CD14-positive monocyte (primary cell): ENCODE results near the gene DESI2. TPM values are rescaled to one million over a fixed set of nuclear protein-coding genes. Genes with fewer than 3 reads are reported as not detected.

Experiments used
- DNase-seq, 3 donors: peaks; one replicate each; pipeline ENCODE4 v3.0.0-alpha.2; 2011 to 2022
- H2AFZ ChIP-seq: 2 replicates; pipeline ENCODE4 v1.6.0; 2012; ENCODE audit warnings: mild to moderate bottlenecking, low read depth, low read length, inconsistent platforms; ENCODE audit not compliant: insufficient read depth, poor library complexity, severe bottlenecking
- H3K27ac ChIP-seq, 2 donors: 1 replicate in 1 of 2; 2 replicates in 1 of 2; pipeline ENCODE4 v1.5.1; 2012 to 2013; ENCODE audit warnings: low read length in 2 of 2, control low read depth in 1 of 2, inconsistent platforms in 1 of 2, low read depth in 1 of 2, mild to moderate bottlenecking in 1 of 2
- H3K27me3 ChIP-seq, 2 donors: one replicate each; pipeline versions ENCODE4 v1.6.0 to v1.6.1; 2011 to 2013; ENCODE audit warnings: low read length in 2 of 2; ENCODE audit not compliant: control insufficient read depth in 2 of 2, insufficient read depth in 2 of 2
- H3K36me3 ChIP-seq, 2 donors: replicated peaks in 1 of 2; 1 replicate in 1 of 2; 2 replicates in 1 of 2; pipeline versions ENCODE4 v1.5.1 to v1.6.1; 2012 to 2013; ENCODE audit warnings: low read length in 2 of 2, control low read depth in 1 of 2, inconsistent platforms in 1 of 2, mild to moderate bottlenecking in 1 of 2; ENCODE audit not compliant: insufficient read depth in 2 of 2, control insufficient read depth in 1 of 2
- H3K4me1 ChIP-seq, 2 donors: 1 replicate in 1 of 2; 2 replicates in 1 of 2; pipeline versions ENCODE4 v1.5.1 to v1.6.1; 2012 to 2013; ENCODE audit warnings: low read length in 2 of 2, control low read depth in 1 of 2, inconsistent platforms in 1 of 2, mild to moderate bottlenecking in 1 of 2, moderate library complexity in 1 of 2; ENCODE audit not compliant: insufficient read depth in 2 of 2, control insufficient read depth in 1 of 2
- H3K4me2 ChIP-seq: replicated peaks from 2 replicates; pipeline ENCODE3; 2012; ENCODE audit warnings: low read length, moderate library complexity, mild to moderate bottlenecking; ENCODE audit not compliant: poor library complexity, severe bottlenecking; ENCODE audit errors: extremely low read depth
- H3K4me3 ChIP-seq, 3 experiments: fragments of 200-600 bp in 1 of 3; sonication (generic) in 1 of 3; replicated peaks in 1 of 3; 1 replicate in 2 of 3; 2 replicates in 1 of 3; pipeline ENCODE4 v1.5.1; 2011 to 2013; ENCODE audit warnings: low read length in 3 of 3, mild to moderate bottlenecking in 3 of 3, control low read depth in 2 of 3, low read depth in 2 of 3, inconsistent platforms in 1 of 3, moderate library complexity in 1 of 3
- H3K79me2 ChIP-seq: 2 replicates; pipeline ENCODE4 v1.6.0; 2012; ENCODE audit warnings: mild to moderate bottlenecking, control low read depth, inconsistent platforms, low read length, moderate library complexity; ENCODE audit not compliant: insufficient read depth
- H3K9ac ChIP-seq: 2 replicates; pipeline ENCODE4 v1.6.0; 2017; ENCODE audit warnings: low read length, mild to moderate bottlenecking; ENCODE audit not compliant: insufficient read depth, poor library complexity, severe bottlenecking
- H3K9me3 ChIP-seq, 2 donors: replicated peaks in 1 of 2; 1 replicate in 1 of 2; 2 replicates in 1 of 2; pipeline versions ENCODE4 v1.5.1 to v1.6.1; 2012 to 2013; ENCODE audit warnings: low read length in 2 of 2, control low read depth in 1 of 2; ENCODE audit not compliant: control insufficient read depth in 1 of 2, insufficient read depth in 1 of 2
- H4K20me1 ChIP-seq: 2 replicates; pipeline ENCODE4 v1.6.0; 2012; ENCODE audit warnings: mild to moderate bottlenecking, low read length, control low read depth, moderate library complexity; ENCODE audit not compliant: insufficient read depth
- H3K27ac Mint-ChIP-seq, 7 donors: one replicate each; pipeline ENCODE4 v1.8.0; 2020; ENCODE audit warnings: mild to moderate bottlenecking in 7 of 7, mixed read lengths in 7 of 7, moderate library complexity in 6 of 7, inconsistent platforms in 2 of 7
- H3K27me3 Mint-ChIP-seq, 3 donors: one replicate each; pipeline ENCODE4 v1.8.0; 2021 to 2022; ENCODE audit warnings: low read depth in 3 of 3, mild to moderate bottlenecking in 3 of 3, mixed read lengths in 3 of 3, moderate library complexity in 3 of 3, inconsistent platforms in 1 of 3
- H3K36me3 Mint-ChIP-seq, 2 donors: one replicate each; pipeline ENCODE4 v1.8.0; 2020; ENCODE audit warnings: mixed read lengths in 2 of 2, inconsistent platforms in 1 of 2, mild to moderate bottlenecking in 1 of 2
- H3K4me1 Mint-ChIP-seq: one replicate; pipeline ENCODE4 v1.8.0; 2020; ENCODE audit warnings: mild to moderate bottlenecking, mixed read lengths
- H3K4me3 Mint-ChIP-seq, 2 donors: one replicate each; pipeline ENCODE4 v1.8.0; 2020; ENCODE audit warnings: mild to moderate bottlenecking in 2 of 2, mixed read lengths in 2 of 2, moderate library complexity in 1 of 2
- H3K9me3 Mint-ChIP-seq, 7 donors: one replicate each; pipeline ENCODE4 v1.8.0; 2020 to 2022; ENCODE audit warnings: mixed read lengths in 7 of 7, mild to moderate bottlenecking in 6 of 7, moderate library complexity in 6 of 7, inconsistent platforms in 2 of 7
- WGBS: methylation state at CpG from one replicate; pipeline ENCODE4 v1.1.5; 2013; ENCODE audit warnings: missing lambda C conversion rate; ENCODE audit not compliant: insufficient coverage; 5-methylcytosine and 5-hydroxymethylcytosine counted together
- intact Hi-C, 2 donors: fragments of 100-400 bp; cut with micrococcal nuclease; formaldehyde crosslinking; loops; one replicate each; pipeline versions ENCODE4 v1.15.0 to v1.15.1; 2023
- polyA plus RNA-seq, 3 donors: library from polyadenylated mRNA; depleted of rRNA in 1 of 3; unstranded in 2 of 3; stranded (reverse) in 1 of 3; fragments of 300-500 nt in 2 of 3; fragments of >200 nt in 1 of 3; fragmentation: Illumina TruSeq in 2 of 3; gene quantifications; 1 replicate in 2 of 3; 2 replicates in 1 of 3; pipeline ENCODE4 v1.2.3, GENCODE V29; 2012 to 2021
- TF ChIP-seq, protein P1 (sequence below): fragments of 200-600 bp; IDR thresholded peaks from one replicate; pipeline ENCODE4 v1.8.0; 2022; ENCODE audit warnings: antibody characterized with exemption, mild to moderate bottlenecking

Gene DESI2
- polyA plus RNA-seq, 3 donors, result 10.5 to 12.0 (median 11.2) TPM

DNA sequence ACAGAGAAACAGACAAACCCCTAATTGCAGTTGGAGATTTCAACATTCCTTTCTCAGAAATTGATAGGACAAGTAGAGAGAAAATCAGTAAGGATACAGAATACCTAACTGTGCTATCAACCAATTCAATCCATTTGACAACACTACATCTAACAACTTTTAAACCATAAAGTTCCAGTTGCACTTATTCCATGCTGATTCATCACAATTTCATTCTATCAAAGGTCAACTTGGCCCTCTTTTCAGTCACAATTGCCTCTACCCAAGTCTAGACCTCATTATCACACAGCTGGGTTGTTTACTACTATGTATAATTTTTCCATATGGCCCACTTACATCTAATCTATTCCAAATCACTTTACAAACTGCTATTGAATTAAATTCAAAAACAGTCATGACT, 19.8 kb upstream of the DESI2 start:
- Mint-ChIP-seq H3K36me3 (no peaks in the 10 kb centered on the region), H3K4me3 (no peak overlapping the region), H3K27me3 (peaks cover 0 to 8% (median 0%) of the 10 kb centered on the region in 3 donors), H3K9me3 (peaks cover 0 to 9% (median 3%) of the 10 kb centered on the region in 7 donors), H3K27ac (no peak overlapping the region), H3K4me1 (no peaks in the 10 kb centered on the region)
- no peak for DNase-seq
- Histone ChIP-seq H2AFZ (no peak overlapping the region), H3K4me2 (no peak overlapping the region), H3K4me3 (no peak overlapping the region), H3K36me3 (no peaks in the 10 kb centered on the region), H3K4me1 (no peaks in the 10 kb centered on the region), H3K9ac (no peak overlapping the region), H3K27me3 (no peaks in the 10 kb centered on the region), H4K20me1 (no peaks in the 10 kb centered on the region), H3K27ac (no peak overlapping the region), H3K79me2 (no peaks in the 10 kb centered on the region), H3K9me3 (no peaks in the 10 kb centered on the region)
- intact Hi-C loops, result no loop called here
- TF ChIP-seq, protein P1, sequence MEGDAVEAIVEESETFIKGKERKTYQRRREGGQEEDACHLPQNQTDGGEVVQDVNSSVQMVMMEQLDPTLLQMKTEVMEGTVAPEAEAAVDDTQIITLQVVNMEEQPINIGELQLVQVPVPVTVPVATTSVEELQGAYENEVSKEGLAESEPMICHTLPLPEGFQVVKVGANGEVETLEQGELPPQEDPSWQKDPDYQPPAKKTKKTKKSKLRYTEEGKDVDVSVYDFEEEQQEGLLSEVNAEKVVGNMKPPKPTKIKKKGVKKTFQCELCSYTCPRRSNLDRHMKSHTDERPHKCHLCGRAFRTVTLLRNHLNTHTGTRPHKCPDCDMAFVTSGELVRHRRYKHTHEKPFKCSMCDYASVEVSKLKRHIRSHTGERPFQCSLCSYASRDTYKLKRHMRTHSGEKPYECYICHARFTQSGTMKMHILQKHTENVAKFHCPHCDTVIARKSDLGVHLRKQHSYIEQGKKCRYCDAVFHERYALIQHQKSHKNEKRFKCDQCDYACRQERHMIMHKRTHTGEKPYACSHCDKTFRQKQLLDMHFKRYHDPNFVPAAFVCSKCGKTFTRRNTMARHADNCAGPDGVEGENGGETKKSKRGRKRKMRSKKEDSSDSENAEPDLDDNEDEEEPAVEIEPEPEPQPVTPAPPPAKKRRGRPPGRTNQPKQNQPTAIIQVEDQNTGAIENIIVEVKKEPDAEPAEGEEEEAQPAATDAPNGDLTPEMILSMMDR, result no peak

DNA sequence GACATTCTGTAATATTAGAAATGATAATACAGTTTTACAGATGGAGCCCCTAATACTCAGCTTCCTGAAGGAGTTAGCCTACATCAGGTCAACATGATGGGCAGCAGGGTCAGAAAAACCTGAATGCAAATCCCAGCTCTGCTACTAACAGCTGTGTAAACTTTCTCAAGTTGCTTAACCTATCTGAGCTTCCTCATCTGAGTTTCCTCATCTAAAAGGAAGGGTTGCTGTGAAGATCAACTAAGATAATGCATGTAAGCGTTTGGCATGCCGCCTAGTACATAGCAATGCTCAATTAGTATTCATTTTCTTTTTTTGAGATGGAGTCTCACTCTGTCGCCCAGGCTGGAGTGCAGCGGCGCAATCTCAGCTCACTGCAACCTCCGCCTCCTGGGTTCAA, 18.4 kb upstream of the DESI2 start:
- no peaks in the 10 kb centered on the region for H3K36me3 ChIP-seq
- H3K4me3 ChIP-seq, result no peak overlapping the region
- H3K27me3 ChIP-seq, result no peaks in the 10 kb centered on the region
- H3K9ac ChIP-seq, result no peak overlapping the region
- no peaks in the 10 kb centered on the region for H3K9me3 ChIP-seq
- Mint-ChIP-seq H3K27me3 (peaks cover 0 to 7% (median 0%) of the 10 kb centered on the region in 3 donors), H3K4me1 (no peaks in the 10 kb centered on the region), H3K9me3 (peaks cover 0 to 9% (median 3%) of the 10 kb centered on the region in 7 donors), H3K4me3 (no peak overlapping the region), H3K36me3 (no peaks in the 10 kb centered on the region), H3K27ac (no peak overlapping the region)
- H2AFZ ChIP-seq, result no peak overlapping the region
- H4K20me1 ChIP-seq, result no peaks in the 10 kb centered on the region
- peak in 2 of 3 donors; percentile 4 to 20 for DNase-seq
- no peak overlapping the region for H3K27ac ChIP-seq
- no peaks in the 10 kb centered on the region for H3K79me2 ChIP-seq
- no peaks in the 10 kb centered on the region for H3K4me1 ChIP-seq
- no peak overlapping the region for H3K4me2 ChIP-seq
- TF ChIP-seq, protein P1, result no peak
- intact Hi-C loops, result no loop called here
- WGBS, result no CpG with 5 or more reads among the region's 6 CpGs
